HG02588 (cell line): ENCODE measurements around the gene SH3PXD2A.
A peak's percentile ranks its signal among the peaks of the same experiment; 100 is the strongest.

Source experiments
- ATAC-seq: cut with Tn5 transposase; IDR thresholded peaks from one replicate; pipeline ENCODE4 v1.9.1; 2021; ENCODE audit warnings: mild to moderate bottlenecking, moderate library complexity; ENCODE audit not compliant: unreplicated experiment

The SH3PXD2A gene

DNA sequence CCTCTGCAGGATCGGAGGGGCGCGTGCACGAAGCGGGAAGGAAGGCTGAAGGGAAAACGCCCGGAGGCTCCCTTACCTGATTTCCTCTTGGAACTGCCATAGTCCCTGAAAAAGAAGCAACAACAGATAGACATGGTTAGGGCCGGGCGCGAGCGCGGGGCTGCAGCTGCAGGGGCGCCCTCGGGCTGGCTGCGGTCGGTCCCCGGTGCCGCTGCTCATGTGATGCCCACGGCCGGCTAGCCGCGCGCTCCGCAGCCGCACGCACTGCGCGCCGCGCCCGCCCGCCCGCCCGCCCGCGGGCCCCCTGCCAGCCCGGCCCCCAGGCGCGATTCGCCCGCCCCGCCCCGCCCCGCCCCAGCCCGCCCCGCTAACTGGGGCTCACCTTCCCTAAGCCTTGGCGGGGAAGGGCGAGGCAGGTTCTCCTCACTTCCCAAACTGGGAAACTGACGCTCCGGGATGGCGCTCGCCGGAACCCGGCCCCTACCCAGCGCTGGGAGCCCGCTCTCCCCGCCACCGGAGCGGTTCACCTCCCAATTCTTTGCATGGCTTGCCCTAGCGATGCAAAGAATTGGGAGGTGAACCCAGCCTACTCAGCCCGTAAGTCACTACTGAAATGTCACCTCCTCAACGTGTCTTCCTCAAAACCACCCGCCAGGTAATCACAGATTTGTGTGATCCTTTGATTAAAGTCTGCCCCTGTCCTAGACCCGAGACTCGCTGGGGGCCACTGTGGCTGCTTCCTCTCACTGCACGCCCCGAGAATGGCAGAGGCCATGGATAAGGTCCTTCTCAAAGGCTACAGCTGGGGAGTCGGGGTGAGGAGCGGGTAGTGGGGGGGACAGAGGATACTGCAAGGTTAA, 162.2 kb downstream of the SH3PXD2A start:
- ATAC-seq: peak; percentile 28

DNA sequence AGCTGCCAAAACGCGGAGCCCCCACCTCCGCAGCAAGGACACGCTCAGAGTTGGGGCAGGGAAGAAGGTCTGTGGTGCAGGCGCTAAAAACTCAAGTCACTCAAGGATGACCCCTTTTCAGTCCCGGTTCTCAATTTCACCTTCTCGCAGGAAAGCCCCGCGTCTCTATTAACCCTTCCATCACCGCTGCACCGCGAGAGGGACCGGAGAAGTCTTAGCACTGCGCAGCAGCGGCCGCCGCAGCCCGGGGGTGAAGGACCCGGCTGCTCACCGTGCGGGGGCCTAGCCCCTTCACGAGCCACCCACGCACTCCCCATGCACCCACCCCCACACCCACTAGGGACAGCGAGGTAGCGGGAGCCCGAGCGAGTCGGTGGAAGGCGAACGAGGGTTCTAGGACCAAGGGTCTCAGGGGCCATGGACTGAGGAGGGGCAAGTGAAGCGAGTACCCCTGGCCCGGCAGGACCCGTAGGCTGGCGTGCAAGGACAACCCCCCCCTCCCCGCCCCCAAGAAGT, 162.9 kb downstream of the SH3PXD2A start:
- ATAC-seq: peak; percentile 44

DNA sequence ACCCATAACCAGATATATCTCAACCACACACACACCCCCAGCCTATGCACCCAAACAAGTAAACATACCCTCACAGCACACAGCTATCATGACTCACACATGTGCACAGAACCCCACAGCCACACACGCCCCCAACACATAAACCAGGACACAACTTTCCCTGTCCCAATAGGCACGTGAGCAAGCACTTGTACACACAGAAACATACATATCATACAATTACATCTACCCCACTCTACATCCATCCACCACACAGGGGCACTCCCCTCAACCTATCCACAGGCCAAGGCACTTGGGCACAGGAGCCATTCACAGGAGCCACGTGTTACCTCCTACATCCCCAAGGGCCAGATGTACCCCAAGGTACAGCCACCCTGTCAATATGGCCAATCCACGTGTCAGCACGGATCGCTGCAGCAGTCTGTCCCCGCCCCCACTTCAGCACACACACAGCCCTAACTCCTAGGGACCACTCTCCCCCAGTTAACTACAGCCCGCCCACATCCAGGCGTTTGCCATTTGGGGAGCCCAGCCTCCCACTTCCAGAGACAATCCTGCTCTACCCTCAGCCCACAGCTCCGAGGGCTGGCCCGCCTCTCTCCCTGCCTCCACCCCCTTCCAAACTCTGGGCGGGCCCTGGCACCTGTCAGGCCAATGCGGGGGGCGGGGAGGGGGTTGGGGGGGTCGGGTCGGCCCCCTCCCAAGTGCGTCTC, 163.5 kb downstream of the SH3PXD2A start:
- peak; percentile 29 for ATAC-seq

DNA sequence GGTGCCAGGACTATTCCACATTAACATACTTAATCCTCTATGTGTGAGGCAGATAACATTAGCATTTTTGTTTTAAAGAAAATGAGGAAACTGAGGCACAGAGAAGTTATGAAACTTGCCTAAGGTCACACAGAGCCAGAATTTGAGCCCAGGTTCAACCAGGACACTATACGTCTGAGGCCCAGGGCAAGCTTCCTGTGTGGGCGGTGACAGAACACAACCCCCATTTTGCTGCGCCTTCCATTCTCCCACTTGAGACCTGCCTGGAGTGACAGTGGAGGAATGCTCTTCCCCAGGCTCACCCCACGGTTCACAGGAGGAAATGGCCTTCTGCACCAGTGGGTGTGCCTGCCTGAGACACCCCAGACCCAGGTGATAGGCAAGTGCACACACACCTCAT, 164.1 kb downstream of the SH3PXD2A start:
- ATAC-seq: no peak

DNA sequence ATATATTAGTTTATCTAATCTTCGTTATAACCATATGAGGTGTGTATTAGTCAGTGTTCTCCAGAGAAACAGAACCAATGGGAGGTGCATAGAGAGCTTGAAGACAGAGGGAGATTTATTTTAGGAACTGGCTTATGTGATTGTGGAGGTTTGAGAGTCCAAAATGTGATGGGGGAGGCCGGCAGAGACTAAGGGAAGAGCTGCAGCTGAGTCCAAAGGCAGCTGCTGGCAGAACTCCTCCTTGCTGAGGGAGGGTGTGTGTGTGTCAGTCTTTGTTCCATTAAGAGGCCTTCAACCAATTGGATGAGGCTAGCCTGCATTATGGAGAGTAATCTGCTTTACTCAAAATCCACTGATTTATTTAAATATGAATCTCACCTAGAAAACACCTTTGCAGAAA, 165.1 kb downstream of the SH3PXD2A start:
- ATAC-seq: no peak

DNA sequence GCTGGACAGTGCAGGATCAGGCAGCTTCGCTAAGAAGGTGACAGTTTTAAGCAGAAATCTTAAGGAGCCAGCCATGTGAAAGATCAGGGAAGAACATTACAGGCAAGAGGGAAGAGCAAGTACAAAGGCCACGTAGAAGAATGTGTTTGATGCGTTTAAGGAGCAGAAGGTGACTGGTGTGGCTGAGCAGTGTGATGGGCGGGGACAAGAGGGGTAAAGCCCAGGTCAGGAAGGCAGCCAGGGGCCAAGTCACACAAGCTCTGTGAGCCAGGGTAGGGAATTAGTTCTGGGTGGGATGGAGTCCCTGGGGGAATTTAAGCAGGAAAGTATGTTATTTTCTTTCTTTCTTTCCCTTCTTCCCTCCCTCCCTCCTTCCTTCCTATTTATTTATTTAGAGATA, 166.9 kb downstream of the SH3PXD2A start:
- ATAC-seq: no peak

DNA sequence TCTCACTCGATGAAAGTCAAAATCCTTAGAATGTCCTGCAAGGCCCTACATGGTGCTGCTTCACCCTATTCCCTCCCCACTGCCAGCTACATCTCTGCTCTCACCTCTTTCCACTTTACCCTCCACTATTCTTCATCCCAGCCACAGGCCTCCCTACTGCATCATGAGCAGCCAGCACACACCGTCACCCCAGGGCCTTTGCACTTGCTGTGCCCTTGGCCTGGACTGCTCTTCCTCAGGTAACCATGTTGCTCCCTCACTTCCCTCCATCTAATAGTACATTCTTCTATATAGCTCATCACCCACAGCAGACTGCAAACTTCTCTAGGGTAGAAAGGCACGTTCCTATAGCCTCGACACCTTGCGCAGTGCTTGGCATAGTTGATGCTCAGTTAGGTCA, 167.7 kb downstream of the SH3PXD2A start:
- ATAC-seq: no peak

DNA sequence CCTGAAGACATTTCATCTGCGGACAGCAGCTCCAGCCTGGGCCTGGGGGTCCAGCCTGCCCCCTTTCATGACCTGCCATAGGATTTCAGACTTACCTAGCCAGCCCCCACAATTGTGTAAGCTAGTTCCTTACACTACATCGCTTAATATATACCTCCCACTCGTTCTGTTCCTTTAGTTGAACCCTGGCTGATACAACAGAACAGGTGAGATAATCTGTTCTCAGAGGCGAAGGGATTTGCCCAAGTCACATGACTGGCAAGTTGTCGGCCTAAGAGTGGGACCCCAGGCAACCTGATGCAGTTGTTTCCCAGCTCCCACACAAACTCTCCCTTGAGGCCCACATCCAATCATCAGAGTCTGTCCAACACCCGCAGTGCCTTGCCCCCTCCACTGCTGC, 168.2 kb downstream of the SH3PXD2A start:
- ATAC-seq: no peak

DNA sequence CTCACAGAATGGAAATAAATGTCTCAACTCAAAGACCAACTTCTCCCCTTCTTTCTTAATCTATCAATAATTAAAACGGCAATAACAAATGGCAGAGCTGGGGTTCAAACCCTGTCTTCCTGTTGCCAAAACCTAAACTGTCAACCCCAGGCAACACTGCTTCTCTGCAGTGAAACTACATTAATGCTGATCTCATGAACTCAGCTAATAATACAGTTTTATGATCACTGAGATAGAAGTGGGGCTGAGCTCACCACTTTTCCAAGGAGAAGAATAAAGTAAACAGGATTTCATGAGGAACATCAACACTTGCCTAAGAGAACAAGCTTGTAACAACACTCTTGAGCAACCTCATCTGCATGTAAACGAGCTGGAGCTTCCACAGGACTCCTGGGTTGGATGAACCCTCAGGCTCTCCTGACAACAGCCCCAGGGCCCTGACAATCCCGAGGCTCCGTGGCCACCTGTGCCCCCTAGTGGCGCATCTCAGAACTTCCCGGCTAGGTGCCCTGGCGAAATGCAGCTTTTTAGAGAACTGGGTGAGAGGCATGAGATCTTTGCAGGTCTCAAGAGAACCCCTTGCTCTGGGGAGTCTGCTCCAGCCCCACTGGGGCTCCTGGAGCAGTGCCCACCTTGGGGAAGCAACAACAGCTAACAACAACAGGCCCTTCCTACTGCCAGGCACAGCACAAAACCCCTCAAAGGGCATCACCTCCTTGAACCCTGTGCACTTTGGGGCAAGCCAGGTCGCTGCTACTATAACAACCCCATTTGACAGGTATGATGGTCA, 169.3 kb downstream of the SH3PXD2A start:
- ATAC-seq: no peak

DNA sequence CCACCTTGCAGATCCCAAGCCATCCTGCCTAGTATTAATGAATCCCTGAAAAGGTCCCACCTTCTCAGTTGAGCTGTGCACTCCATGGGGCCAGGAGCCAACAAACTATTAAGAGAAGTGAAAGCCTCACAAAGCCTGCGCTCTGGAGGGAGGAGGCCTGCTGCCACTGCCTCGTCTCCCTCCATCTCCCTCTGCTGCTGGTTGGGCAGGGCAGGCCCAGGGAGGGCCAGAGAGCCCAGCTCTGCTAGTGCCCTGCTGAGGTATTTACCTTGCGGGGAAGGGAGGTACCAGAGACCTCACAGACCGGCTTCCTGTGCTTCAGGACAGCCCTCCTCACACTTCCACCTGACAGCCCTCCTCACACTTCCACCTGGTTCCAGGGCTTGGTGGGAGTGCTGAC, 171.5 kb downstream of the SH3PXD2A start:
- no peak for ATAC-seq

DNA sequence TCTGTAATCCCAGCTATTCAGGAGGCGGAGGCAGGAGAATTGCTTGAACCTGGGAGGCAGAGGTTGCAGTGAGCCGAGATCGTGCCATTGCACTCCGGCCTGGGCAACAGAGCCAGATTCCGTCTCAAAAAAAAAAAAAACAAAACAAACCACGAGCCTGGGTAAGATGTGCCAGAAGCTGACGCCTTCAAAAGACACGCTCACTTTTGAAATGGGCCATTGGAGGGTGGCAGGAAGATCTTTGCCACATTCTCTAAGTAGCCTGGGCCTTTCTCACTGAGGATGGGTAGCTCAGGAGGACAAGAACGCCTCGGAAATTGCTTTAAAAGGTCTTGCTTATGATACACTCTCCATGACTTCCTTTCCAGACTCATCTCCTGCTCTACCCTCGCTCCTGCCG, 172.7 kb downstream of the SH3PXD2A start:
- ATAC-seq: no peak

DNA sequence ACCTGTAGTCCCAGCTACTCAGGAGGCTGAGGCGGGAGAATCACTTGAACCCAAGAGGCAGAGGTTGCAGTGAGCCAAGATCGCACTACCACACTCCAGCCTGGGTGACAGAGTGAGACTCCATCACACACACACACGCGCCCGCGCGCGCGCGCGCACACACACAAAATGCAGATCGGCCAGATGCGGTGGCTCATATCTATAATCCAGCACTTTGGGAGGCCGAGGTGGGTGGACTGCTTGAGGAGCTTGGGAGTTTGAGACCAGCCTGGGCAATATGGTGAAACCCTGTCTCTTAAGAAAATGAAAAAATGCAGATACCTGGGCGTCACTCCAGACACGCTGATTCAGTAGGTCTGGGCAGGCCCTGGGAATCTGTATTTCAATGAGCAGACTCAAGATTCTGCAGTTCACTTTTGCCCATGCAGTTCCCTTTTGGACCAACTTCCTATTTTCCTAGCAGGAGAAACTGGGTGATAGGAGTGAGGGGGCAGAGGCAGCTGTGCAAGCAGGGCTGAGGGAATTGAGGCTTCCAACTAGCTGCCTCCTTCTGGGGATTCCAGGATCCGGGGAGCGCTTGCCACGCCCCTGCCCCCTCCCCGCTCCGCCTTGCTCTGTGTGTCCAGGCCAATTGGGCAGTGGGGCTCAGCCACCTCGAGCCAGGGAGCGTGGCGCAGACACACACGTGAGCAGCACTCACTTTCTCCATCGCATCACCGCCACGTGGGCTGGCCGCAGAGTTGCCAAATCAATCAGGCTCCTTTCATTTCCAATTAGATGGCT, 173.6 kb downstream of the SH3PXD2A start:
- ATAC-seq: no peak

DNA sequence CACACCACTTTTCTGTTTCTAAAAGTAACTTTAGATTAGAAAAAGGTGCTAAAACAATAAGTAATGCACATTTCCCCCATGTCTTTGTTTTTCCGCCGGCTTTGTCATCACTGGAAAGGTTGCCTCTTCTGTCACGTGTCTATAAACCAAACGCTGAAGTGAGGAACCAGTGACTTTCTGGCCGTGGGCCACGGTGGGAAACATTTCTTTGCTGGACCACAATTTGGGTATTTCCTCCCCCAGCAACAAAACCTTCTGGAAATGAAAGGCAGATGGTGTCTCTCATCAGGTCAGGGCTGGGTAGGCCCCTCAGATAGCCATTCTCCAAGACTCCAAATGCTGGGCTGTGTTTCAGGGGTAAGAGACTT, 174.5 kb downstream of the SH3PXD2A start:
- ATAC-seq: no peak

DNA sequence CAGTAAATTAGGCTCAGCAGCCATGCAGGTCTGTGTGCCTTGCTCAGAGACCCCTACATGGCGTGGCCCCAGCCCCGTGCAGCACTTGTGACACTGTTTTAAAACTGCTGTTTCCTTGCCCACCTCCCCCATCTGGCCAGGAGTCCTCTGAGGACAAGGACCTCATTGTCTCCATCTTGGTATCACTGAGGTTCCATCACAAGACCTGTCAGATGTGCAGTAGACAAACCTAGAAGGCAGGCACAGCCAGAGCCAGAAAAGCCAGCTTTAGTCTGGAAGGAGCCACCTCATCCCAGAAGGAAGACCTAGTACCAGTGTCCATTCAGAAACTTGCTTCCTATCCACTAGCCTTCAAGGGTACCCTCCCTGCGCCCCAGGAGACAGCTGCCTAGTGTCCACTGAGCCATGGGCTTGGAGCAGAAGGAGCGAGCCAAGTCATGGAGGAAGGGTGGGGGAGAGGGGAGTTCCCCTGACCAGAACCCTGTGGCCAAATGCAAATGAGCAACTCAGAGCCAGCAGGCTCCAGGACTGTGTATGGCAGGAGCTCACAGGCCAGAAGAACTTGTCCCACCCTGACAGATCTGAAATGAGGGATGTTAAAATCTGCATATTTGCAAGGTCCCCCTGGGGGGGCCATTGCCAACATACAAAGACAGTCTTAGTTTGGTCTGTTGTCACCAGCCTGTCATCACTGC, 176.1 kb downstream of the SH3PXD2A start:
- peak; percentile 74 for ATAC-seq

DNA sequence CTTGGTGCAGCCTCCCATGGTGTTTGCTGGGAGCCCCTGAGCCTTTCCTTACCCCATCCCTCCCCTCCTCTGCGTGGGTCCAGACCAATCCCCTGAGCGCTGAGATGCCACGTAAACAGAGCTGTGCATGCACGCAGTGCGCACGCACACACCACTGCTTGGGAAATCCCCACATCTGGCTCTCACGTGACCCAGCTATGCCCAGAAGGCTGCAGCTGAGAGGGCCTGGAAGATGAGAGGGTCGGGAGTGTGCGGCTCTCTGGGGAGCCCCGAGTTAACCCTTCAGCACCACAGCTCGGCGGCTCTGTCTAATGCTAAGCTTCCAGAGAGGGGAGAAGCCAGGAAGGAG, 177.2 kb downstream of the SH3PXD2A start:
- peak; percentile 84 for ATAC-seq

DNA sequence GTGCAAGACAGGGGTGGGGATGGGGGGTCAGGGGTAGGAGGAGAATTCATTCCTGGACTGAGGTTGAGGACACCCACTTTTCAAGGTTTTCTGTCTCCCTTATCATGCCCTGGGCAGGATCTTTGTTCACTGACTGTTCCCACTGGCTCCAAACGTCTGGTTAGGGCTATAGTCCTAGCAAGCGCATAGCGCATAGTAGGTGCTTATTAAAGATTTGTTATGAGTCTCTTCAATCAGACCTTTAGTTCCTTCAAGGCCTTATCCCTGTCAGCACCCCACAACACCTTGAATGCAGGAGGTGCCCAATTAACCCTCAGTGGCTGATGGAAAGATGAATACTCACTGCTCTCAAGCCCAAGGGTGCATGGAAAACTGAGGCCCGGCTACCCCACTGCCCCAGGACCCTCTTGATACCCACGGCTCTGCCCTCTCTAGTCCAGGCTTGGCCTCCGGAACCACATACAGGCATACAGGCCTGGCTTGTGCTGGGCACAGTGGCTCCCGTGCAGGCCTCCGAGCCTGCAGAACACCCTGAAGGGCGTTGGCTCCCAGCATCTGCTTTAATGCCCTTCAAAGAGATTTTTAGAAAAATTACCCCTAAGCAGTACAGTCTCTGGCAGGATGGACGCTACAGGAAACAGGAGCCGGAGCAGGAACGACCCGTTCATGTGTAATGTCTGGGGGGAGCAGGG, 177.7 kb downstream of the SH3PXD2A start:
- ATAC-seq: no peak

DNA sequence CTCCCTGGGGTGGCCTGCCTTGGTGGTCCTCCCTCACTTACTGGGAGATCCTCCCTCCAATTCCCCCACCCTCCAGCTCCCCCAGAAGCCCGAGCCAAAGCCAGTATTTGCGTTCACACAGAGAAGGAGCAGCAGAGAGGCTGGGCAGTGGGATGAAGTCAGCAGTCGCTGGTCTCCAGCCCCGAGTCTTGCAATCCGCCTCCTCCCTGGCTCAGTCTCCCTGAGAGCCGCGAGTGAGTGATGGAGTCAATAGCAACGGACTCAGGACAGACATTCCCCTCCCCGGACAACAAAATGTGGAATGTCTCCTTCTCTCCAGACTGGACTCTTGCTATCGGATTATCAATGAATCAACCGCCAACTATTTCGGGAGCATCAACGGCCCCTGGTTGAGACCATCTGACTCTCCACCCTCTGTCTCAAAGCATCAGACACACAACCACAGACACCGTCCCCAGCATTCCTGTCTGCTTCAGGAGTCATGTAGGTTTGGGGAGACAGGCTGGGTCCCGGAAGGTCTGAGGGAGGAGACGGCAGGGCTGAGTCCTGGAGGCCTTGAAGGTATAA, 178.4 kb downstream of the SH3PXD2A start:
- ATAC-seq: no peak

DNA sequence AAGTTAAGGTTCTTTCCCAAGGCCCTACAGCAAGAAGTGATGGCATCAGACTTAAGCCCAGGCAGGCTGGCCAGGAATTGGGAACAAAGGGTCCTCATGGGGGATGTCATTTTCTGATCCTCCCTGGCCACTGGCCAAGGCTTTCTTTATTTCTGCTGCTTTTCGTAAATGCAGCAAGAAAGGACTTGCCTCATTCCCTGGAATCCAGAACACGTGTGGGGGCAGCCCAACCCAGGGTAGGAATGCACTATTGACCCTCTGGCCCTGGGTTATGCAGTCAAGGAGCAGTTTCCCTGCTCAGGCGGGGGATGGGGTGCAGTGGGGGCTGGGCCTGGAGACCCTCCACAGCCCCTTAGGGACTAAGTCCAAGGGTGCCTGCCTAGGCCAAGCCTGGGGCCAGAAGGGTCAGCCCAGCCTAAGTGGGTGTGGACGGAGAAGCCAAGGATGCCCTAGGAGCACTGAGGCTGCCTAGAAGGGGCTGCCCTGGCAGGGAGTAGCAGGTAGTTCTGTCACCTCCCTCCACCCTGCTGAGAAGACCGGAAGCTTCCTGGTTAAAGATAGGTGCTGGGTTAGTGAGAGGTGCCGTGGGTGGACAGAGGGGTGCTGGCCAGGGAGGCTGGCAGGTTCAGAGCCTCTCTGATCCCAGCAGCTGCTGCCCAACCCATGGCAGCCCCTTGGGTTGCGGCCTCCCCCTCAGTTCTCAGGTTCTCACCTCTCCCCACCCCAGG, 179.2 kb downstream of the SH3PXD2A start:
- no peak for ATAC-seq

DNA sequence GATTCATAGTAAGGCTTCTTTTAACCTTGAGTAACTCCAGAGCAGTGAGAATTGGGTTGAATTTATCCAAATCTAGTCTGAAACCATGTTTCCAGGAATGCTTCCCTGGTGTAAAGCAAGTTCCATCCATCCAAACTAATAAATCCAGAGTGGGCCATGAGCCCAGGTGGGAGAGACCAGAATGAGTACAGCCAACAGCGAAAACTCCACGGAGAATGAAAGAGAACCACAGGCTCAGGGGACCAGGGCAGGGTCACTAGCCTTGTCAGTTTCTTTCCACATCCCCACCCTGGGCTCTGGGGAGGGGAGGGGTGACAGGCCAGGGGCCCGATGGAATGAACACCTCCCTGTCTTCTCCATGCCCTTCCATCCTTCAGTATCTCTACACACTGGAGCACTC, 181.8 kb downstream of the SH3PXD2A start:
- no peak for ATAC-seq
